Thoracic aorta (tissue), 2 donors: Measurements from ENCODE around the gene CHRDL2. TPM values are rescaled to one million over a fixed set of nuclear protein-coding genes. Genes with fewer than 3 reads are reported as not detected.

ENCODE experiments used
- ATAC-seq: fragments of 150-250 bp; one replicate; pipeline ENCODE4 v1.8.0; 2017; ENCODE audit warnings: low read depth; ENCODE audit not compliant: insufficient number of reproducible peaks, low FRiP score
- DNase-seq: peaks from one replicate; pipeline ENCODE4 v3.0.0-alpha.2; 2020; ENCODE audit warnings: low spot score
- H3K27ac ChIP-seq, 2 donors: fragments of 200-600 bp; sonication (generic); 1 replicate in 1 of 2; 2 replicates in 1 of 2; pipeline ENCODE4 v1.5.1; 2016; ENCODE audit warnings: mild to moderate bottlenecking in 2 of 2, moderate library complexity in 2 of 2
- H3K27me3 ChIP-seq: fragments of 200-600 bp; sonication (generic); replicated peaks from 2 replicates; pipeline ENCODE4 v1.6.0; 2016; ENCODE audit warnings: mild to moderate bottlenecking; ENCODE audit not compliant: insufficient read depth
- H3K36me3 ChIP-seq: fragments of 200-600 bp; sonication (generic); one replicate; pipeline ENCODE4 v1.5.1; 2016
- H3K4me1 ChIP-seq, 2 donors: fragments of 200-600 bp; sonication (generic); 1 replicate in 1 of 2; 2 replicates in 1 of 2; pipeline versions ENCODE4 v1.5.1 to v1.6.0; 2016; ENCODE audit warnings: low read depth in 2 of 2, mild to moderate bottlenecking in 1 of 2; ENCODE audit not compliant: control insufficient read depth in 1 of 2
- H3K4me3 ChIP-seq: fragments of 200-600 bp; sonication (generic); 2 replicates; pipeline ENCODE4 v1.5.1; 2016; ENCODE audit warnings: mild to moderate bottlenecking
- H3K9me3 ChIP-seq: fragments of 200-600 bp; sonication (generic); 2 replicates; pipeline ENCODE4 v1.5.1; 2016
- total RNA-seq, 2 donors: library from RNA; depleted of rRNA; stranded (reverse); fragments of >200 nt; gene quantifications; one replicate each; pipeline versions ENCODE4 v1.1.0 to v1.2.3, GENCODE V29; 2016
- TF ChIP-seq, protein P1 (sequence below): fragments of 200-600 bp; sonication (generic); IDR thresholded peaks from one replicate; pipeline ENCODE4 v1.5.1; 2019; ENCODE audit warnings: antibody characterized with exemption

Gene CHRDL2
- total RNA-seq, 2 donors from 2014 or later: 1.9 TPM; not detected in 1

DNA sequence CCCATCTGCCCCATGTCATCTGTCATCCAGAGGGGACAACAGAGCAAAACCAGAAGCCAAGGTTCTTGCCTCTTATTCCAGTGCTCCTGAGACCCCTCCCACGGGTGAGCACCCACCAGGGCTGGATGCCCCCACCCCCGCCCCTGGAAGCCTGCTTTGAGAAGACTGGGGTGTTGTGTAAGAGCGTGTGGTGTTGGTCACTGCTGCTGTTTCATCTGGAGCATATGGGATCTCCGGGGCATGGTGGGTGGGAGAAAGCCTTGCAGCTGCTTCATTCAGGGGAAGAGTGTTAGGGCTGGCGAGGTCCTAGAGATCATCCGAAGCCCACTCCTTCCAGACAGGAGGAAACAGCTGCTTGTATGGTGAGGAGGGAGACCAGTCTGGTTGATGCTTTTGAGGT is 54.1 kb downstream of the CHRDL2 start:
- TF ChIP-seq, protein P1, sequence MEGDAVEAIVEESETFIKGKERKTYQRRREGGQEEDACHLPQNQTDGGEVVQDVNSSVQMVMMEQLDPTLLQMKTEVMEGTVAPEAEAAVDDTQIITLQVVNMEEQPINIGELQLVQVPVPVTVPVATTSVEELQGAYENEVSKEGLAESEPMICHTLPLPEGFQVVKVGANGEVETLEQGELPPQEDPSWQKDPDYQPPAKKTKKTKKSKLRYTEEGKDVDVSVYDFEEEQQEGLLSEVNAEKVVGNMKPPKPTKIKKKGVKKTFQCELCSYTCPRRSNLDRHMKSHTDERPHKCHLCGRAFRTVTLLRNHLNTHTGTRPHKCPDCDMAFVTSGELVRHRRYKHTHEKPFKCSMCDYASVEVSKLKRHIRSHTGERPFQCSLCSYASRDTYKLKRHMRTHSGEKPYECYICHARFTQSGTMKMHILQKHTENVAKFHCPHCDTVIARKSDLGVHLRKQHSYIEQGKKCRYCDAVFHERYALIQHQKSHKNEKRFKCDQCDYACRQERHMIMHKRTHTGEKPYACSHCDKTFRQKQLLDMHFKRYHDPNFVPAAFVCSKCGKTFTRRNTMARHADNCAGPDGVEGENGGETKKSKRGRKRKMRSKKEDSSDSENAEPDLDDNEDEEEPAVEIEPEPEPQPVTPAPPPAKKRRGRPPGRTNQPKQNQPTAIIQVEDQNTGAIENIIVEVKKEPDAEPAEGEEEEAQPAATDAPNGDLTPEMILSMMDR: no peak
- Histone ChIP-seq H3K27ac (no peak overlapping the region), H3K9me3 (no peaks in the 10 kb centered on the region), H3K4me3 (no peak overlapping the region), H3K27me3 (no peaks in the 10 kb centered on the region), H3K4me1 (peaks cover 12 to 38% of the 10 kb centered on the region in 2 donors), H3K36me3 (no peaks in the 10 kb centered on the region)
- DNase-seq (no peak), ATAC-seq (no peak)

DNA sequence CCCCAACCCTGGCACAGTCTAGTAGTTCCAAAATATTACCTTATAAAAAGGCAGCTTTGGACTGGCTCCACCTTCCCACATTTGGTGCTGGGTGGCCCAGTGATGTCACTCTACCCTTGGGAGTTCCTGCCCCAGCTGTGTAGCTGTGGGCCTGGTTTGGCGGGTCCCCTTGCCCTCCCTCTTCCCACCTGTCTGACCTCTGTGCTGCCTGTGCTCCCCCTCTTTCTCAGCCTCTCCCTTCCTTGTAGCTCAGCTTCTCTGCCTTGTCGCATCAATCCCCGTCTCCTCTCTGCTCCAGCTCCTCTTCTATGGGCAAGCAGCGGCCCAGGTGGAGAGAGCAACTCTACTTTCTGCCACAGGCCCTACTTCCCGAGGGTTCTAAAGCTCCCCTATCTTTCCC is 54.6 kb downstream of the CHRDL2 start:
- no peaks in the 10 kb centered on the region for H3K36me3 ChIP-seq
- no peak for DNase-seq
- H3K4me1 ChIP-seq: peaks cover 8 to 34% of the 10 kb centered on the region in 2 donors
- ATAC-seq: no peak
- no peak overlapping the region for H3K27ac ChIP-seq
- no peaks in the 10 kb centered on the region for H3K27me3 ChIP-seq
- TF ChIP-seq, protein P1: no peak
- H3K9me3 ChIP-seq: no peaks in the 10 kb centered on the region
- H3K4me3 ChIP-seq: no peak overlapping the region

DNA sequence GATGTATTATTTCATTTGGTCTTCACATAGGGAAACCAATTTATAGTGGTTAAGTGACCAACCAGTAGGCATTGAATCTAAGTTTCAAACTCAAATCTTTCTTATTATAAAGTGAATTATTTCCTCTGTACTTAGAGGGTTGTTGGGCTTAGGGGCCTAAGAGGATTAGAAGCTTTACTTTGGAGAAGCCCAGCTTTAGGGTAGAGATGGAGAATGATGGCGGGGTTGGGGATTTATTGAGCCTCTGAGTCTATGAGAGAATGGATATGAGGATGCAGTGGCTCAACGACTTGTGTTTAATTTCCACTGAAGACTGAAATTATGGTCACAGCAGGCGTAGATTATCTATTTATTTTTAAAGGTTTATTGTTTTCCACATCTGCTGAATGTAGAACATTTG is 55.5 kb downstream of the CHRDL2 start:
- H3K27ac ChIP-seq: no peak overlapping the region

DNA sequence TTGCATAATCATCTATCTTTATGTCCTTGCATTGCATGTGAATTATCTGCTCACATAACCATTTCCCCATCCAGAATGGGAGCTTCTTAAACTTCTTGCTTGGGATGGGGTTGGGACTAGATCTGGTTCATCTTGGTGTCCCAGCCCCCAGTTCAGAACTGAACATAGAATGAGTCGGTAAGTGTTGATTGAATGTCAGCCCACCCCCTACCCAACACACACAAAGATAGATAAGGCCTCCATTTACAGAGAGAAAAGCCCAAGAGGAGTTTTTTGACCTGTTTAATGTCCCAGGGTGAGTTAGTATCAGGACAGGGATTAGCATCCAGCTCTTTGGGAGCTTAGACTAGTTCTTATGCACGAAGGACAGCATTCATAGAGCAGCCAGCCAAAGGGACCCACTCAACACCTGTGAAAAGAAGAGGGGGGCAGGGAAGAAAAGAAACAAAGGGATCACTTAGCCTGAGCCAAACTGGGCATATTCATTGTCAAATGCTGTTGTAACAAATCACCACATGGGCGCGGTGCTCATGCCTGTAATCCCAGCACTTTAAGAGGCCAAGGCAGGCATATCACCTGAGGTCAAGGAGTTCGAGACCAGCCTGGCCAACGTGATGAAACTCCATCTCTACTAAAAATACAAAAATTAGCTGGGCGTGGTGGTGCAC is 57.4 kb downstream of the CHRDL2 start:
- no peak for ATAC-seq
- TF ChIP-seq, protein P1: no peak
- peak overlapping the region; percentile 66 to 67 for H3K27ac ChIP-seq
- DNase-seq: no peak
- no peaks in the 10 kb centered on the region for H3K9me3 ChIP-seq
- no peaks in the 10 kb centered on the region for H3K36me3 ChIP-seq
- H3K27me3 ChIP-seq: no peaks in the 10 kb centered on the region
- H3K4me3 ChIP-seq: no peak overlapping the region
- H3K4me1 ChIP-seq: peaks cover 8 to 27% of the 10 kb centered on the region in 2 donors

More for the DNA sequence above, 55.5 kb downstream of the CHRDL2 start:
- H3K36me3 ChIP-seq: no peaks in the 10 kb centered on the region
- H3K27me3 ChIP-seq: no peaks in the 10 kb centered on the region
- no peaks in the 10 kb centered on the region for H3K9me3 ChIP-seq
- TF ChIP-seq, protein P1: no peak
- DNase-seq (no peak), ATAC-seq (no peak)
- peaks cover 8 to 27% of the 10 kb centered on the region in 2 donors for H3K4me1 ChIP-seq
- no peak overlapping the region for H3K4me3 ChIP-seq

DNA sequence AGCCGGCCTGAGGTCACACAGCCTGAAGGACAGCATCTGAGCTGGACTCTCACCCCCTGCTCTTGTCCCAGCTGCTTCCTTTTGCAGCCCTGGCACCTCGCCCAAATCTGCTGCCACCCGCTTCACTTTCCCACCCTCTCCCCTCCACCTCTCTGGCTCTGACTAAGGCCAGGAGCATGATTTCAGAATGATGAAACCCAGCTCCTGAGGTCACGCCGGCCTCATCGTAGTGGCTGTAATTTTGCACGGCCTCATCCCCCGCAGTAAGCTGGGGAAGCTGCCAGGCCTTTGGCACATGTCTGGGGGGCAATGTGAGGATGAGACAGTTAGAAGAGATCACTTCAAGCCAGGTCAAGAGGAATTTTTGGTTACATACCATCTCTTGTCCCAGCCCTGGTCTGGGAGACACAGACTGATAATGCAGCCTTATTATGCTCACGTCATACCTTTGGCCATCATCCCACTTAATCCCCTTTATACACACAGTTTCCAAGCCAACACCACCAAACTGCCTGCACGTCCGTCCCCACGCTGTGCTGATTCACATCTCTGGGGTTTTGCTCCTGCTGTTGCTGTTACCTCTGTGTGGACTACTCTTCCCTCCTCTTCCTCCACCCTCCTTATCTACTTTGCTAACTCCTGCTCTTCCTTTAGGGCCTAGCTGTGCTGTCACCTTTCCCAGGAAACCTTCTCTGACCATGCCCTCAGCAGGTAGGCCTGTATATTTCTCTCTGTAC is 58.1 kb downstream of the CHRDL2 start:
- Histone ChIP-seq H3K27me3 (no peaks in the 10 kb centered on the region), H3K4me1 (peaks cover 8 to 27% of the 10 kb centered on the region in 2 donors), H3K36me3 (no peaks in the 10 kb centered on the region), H3K9me3 (no peaks in the 10 kb centered on the region), H3K4me3 (no peak overlapping the region), H3K27ac (peak overlapping the region; percentile 66 to 67)
- peak; percentile 70 for ATAC-seq
- DNase-seq: peak; percentile 64
- TF ChIP-seq, protein P1: no peak
